SJSA1 (cell line): ENCODE data around the gene MEDAG. TPM values are rescaled to one million over a fixed set of nuclear protein-coding genes. Genes with fewer than 3 reads are reported as not detected.

Experiments
- DNase-seq, 2 experiments: peaks; one replicate each; pipeline ENCODE4 v3.0.0-alpha.2; 2015 to 2020; ENCODE audit warnings: low spot score in 2 of 2, low read depth in 1 of 2
- H3K27ac ChIP-seq: fragments of 250-450 bp; sonication (Bioruptor Pico); 2 replicates; pipeline ENCODE4 v1.5.1; 2020; ENCODE audit warnings: mild to moderate bottlenecking, moderate library complexity
- H3K27me3 ChIP-seq: fragments of 250-450 bp; sonication (Bioruptor Pico); replicated peaks from 2 replicates; pipeline ENCODE4 v1.5.1; 2020; ENCODE audit warnings: mild to moderate bottlenecking, moderate library complexity
- H3K36me3 ChIP-seq: fragments of 250-450 bp; sonication (Bioruptor Pico); 2 replicates; pipeline ENCODE4 v1.5.1; 2020; ENCODE audit warnings: mild to moderate bottlenecking
- H3K4me1 ChIP-seq: fragments of 250-450 bp; sonication (Bioruptor Pico); replicated peaks from 2 replicates; pipeline ENCODE4 v1.6.1; 2021; ENCODE audit warnings: mild to moderate bottlenecking
- H3K4me3 ChIP-seq: fragments of 250-450 bp; sonication (Bioruptor Pico); 2 replicates; pipeline ENCODE4 v1.5.1; 2020; ENCODE audit warnings: mild to moderate bottlenecking
- H3K9me3 ChIP-seq: fragments of 250-450 bp; sonication (Bioruptor Pico); replicated peaks from 2 replicates; pipeline ENCODE4 v1.5.1; 2020; ENCODE audit warnings: mild to moderate bottlenecking
- total RNA-seq: library from RNA; depleted of rRNA; stranded (reverse); fragments of >200 nt; shearing (Covaris generic); gene quantifications from 2 replicates; pipeline ENCODE4 v1.2.3, GENCODE V29; 2014

The MEDAG gene
- total RNA-seq, 1 experiment from 2014 or later, result not detected

DNA sequence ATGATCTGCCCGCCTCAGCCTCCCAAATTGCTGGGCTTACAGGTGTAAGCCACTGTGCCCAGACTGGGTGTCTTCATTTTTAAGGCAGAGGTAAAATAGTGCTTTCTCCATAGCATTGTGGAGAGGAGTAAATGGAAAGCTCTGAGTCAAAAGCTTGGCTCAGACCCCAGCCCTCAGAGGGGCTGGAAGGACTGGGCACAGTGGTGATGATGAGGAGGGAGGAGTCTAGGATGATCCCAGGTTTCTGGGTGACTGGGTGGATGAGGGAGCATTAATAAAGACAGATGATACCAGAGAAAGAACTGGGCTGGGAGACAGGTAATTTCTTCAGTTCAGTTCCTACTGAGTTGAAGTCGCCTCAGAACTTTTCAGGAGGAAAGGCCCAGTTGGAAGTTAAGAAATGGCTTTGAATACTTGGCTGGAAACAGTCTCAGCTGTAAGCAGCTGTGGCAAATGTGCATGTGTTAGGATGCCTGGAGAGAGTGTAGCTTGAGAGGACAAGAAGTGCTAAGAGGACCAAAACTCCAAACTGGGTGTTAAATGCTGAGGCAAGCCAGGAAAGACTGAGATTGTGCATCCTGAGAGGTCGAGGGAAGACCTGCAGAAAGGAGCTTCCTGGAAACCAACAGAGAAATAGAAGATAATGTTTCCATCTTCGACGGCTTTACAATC, 37.1 kb upstream of the MEDAG start:
- Histone ChIP-seq H3K27ac (peak overlapping the region; percentile 99), H3K4me1 (peaks cover 71% of the 10 kb centered on the region), H3K4me3 (no peak overlapping the region), H3K27me3 (no peaks in the 10 kb centered on the region), H3K36me3 (no peaks in the 10 kb centered on the region), H3K9me3 (no peaks in the 10 kb centered on the region)
- no peak for DNase-seq

DNA sequence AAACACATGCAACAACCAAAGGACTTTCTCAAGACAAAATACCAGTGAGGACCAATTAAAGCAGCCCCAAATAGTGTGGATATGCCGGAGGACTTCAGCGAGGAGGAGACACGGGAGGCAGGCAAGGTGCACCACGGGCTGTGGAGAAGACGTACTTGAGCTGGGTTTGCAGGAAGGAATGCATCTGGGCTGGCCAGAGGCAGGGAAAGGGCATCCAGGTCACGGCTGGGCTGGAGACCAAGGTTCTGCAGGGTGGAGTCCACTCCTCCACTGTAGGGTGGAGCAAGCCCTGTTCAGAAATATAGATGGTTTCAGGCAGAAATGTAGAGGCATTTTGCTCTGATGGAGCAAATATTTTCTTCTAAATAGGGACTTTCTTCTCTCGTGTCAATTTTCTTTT, 36.6 kb upstream of the MEDAG start:
- no peaks in the 10 kb centered on the region for H3K27me3 ChIP-seq
- no peaks in the 10 kb centered on the region for H3K36me3 ChIP-seq
- peaks cover 65% of the 10 kb centered on the region for H3K4me1 ChIP-seq
- peak overlapping the region; percentile 99 for H3K27ac ChIP-seq
- no peaks in the 10 kb centered on the region for H3K9me3 ChIP-seq
- H3K4me3 ChIP-seq, result no peak overlapping the region
- no peak for DNase-seq

DNA sequence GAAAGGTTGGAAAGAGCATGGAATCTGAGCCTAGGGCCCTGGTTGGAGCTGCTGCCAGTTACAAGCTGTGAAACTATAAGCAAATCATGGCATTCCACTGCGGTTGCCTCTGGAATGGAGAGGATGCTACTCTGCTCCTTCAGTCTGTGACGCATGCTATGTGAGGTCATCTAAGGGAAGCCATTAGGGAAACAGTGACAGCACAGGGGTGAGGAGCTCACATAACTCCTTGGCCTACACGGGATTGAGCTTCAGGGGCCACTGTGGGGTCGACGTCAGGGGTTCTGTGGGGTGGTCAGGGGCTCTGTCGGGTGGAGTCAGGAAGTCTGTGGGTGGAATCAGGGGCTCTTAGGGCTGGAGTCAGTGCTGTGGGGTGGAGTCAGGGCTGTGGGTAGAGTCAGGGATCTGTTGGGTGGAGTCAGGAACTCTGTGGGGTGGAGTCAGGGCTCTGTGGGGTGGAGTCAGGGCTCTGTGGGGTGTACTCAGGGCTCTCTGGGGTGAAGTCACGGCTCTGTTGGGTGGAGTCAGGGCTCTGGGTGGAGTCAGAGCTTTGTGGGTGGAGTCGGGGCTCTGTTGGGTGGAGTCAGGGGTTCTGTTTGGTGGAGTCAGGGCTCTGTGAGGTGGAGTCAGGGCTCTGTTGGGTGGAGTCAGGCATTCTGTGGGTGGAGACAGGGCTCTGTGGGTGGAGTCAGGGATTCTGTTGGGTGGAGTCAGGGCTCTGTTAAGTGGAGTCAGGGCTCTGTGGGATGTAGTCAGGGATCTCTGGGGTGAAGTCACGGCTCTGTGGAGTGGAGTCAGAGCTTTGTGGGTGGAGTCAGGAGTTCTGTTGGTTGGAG, 35.8 kb upstream of the MEDAG start:
- peak; percentile 94 to 97 for DNase-seq
- peaks cover 57% of the 10 kb centered on the region for H3K4me1 ChIP-seq
- peak overlapping the region; percentile 99 for H3K27ac ChIP-seq
- no peaks in the 10 kb centered on the region for H3K27me3 ChIP-seq
- no peaks in the 10 kb centered on the region for H3K36me3 ChIP-seq
- H3K9me3 ChIP-seq, result no peaks in the 10 kb centered on the region
- H3K4me3 ChIP-seq, result peak overlapping the region; percentile 9; the same call in 1 of the 2 replicates

DNA sequence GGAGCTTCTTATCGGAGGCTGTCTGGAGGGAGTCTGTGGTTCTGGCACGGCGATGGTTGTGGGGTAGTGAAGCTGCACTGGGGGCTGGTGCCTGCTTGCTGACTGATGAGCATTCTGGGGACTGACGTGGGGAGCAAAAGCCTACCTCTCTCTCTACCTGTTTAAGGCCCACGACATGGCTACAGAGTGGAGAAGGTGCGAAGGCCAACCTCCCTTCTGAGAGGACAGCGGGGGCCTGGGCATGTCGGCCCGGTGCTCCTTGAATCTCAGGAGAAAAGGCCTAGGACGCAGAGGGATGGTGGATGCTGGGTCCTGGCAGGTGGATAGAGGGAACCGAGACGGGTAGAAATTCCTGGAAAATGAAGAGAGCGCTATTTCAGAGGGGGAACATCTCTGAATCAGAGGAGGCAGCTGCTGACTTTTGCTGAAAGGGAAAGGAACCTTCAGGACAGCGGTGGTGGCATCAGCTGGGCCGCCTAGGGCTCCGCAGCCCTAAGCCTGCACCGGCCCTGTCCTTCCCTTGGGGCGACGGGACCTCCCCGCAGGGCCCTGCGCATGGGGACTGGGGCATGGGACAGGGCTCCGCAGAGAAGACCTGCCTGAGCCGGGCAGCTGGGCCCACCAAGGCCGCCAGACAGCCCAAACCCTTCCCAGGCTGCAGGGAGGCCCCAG, 35.0 kb upstream of the MEDAG start:
- Histone ChIP-seq H3K9me3 (no peaks in the 10 kb centered on the region), H3K27me3 (no peaks in the 10 kb centered on the region), H3K36me3 (no peaks in the 10 kb centered on the region), H3K4me1 (peaks cover 50% of the 10 kb centered on the region), H3K27ac (peak overlapping the region; percentile 99), H3K4me3 (no peak overlapping the region)
- DNase-seq, result no peak

DNA sequence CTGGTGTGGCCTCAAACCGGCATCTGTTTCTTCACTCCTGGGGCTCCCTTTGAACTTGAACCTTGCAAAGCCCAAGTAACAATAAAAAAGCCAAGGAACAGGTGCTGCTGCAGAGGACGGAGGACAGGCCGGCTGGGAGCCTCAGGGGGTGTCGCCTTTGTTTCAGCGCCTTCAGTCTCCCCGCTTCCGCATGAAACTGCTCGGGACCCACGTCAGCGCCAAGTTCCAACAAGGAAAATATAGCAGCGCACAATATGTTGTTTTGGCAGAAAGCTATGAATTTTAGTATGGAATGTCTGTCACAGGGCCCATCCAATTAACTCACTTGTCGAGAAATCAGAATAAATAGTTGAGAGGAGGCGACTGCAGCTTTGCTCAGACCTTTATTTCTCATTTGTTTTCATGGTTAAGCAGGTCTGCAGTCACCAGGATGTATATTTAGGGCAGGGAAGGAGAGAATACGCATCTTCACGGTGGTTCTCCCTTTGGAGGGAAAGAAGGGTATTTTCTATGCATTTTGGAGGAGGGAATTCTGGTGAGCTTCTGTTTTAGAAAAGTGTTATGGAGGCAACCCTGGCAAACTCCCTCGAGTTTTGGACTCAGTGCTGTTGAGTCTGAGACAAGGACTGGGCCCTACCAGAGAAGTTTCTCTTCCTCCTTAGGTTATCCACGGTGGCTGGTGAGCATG, 34.3 kb upstream of the MEDAG start:
- H3K4me3 ChIP-seq, result no peak overlapping the region
- H3K9me3 ChIP-seq, result no peaks in the 10 kb centered on the region
- H3K36me3 ChIP-seq, result no peaks in the 10 kb centered on the region
- H3K27me3 ChIP-seq, result no peaks in the 10 kb centered on the region
- peaks cover 46% of the 10 kb centered on the region for H3K4me1 ChIP-seq
- H3K27ac ChIP-seq, result no peak overlapping the region
- no peak for DNase-seq

DNA sequence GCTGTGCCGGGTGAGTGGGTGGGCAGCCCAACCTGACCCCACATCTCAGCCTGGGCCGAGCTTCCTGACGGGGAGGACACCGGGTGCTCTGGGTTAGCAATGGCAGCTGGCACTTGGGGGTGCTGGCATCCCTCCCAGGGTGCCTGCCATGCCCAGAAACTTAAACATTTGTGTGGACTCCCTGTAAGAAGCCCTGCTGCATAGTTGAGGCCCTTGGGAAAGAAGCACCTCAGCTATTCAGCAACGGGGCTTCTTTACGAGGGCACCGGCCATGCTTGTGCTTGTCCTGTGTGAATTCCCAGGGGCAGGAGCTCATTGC, 33.8 kb upstream of the MEDAG start:
- Histone ChIP-seq H3K27ac (0 out of 2 replicates have a peak overlapping the region, but pooled peaks have one; percentile 66), H3K4me1 (peaks cover 48% of the 10 kb centered on the region), H3K27me3 (no peaks in the 10 kb centered on the region), H3K36me3 (no peaks in the 10 kb centered on the region), H3K4me3 (no peak overlapping the region), H3K9me3 (no peaks in the 10 kb centered on the region)
- DNase-seq, result no peak

DNA sequence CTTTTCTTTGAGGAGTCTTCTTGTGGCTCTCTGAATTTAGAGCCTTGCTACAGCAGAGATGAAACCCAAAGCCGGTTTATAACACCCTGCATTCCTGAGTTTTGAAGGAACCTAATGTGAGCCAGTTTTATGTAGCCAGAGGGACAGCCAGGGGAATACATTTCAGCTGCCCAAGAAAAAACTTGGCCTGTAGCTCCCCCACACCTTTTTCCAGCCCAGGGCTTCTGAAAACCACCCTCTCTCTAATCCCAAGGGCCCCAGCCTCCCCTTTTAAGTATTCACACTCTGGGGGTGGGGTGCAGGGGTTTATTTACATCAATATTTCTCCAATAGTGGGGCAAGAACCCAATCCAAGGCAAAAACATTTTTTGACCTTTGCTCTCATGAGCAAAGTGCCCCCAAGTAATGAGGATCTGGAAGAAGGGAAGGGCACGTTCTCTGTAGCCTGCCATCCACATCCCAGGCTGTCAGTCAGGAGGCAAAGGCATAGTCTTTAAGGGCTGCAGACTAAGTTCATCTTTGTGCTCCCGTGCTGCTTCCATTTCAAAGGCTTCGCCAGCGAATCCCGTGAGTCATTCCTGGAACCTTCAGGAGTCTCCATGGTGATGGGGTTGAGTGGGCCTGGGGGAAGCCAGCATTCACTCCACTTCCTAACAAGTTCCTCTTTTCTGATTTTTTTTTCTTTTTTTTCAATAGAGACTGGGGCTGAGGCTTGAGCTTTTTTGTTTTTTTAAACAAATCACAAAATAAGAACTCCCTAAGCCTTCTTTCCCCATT, 33.2 kb upstream of the MEDAG start:
- DNase-seq, result peak; percentile 58 to 73
- Histone ChIP-seq H3K9me3 (no peaks in the 10 kb centered on the region), H3K27ac (peak overlapping the region; percentile 66), H3K36me3 (no peaks in the 10 kb centered on the region), H3K27me3 (no peaks in the 10 kb centered on the region), H3K4me3 (no peak overlapping the region), H3K4me1 (peaks cover 53% of the 10 kb centered on the region)

DNA sequence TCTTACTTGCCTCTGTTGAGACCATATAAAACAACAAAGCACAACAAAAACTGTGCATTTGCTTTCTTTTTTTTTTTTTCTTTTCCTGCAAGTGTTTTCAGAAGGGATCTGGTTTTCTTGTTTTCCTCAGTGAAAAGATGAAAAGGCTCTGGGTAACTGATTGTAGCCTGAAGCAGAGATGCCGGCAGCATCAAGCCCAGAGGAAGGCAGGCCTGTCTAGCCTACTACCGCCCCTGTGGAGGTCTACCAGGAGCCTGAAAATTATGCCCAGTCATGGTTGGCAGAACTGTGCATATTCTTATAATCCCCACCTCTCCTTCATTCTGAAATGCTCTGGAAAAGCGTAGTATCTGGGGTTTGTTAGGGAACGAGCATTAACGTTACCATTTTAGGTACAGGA, 32.6 kb upstream of the MEDAG start:
- Histone ChIP-seq H3K4me1 (peaks cover 50% of the 10 kb centered on the region), H3K27me3 (no peaks in the 10 kb centered on the region), H3K36me3 (no peaks in the 10 kb centered on the region), H3K4me3 (no peak overlapping the region), H3K9me3 (no peaks in the 10 kb centered on the region), H3K27ac (peak overlapping the region; percentile 66)
- no peak for DNase-seq

DNA sequence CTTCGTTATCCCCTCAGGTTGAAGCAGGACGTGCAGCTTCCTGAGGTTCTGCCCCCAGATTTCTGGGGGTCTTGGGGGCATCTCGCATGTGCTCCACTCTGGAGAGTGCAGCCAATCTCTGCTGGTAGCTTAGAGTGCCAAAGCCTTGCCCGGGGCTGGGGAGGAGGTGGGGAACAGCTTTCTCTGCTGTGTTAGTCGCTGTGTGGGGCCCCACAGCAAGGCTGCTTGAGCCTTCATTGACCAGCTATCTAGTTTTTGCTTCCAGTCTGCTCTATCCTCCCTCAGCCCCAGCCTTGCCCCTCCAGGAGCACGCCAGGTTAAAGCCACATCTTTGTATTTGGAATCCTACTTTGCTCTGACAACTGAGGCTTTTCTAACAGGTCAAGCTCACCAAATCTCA, 32.0 kb upstream of the MEDAG start:
- H3K4me1 ChIP-seq, result peaks cover 44% of the 10 kb centered on the region
- DNase-seq, result no peak
- no peak overlapping the region for H3K4me3 ChIP-seq
- no peak overlapping the region for H3K27ac ChIP-seq
- no peaks in the 10 kb centered on the region for H3K36me3 ChIP-seq
- no peaks in the 10 kb centered on the region for H3K9me3 ChIP-seq
- H3K27me3 ChIP-seq, result no peaks in the 10 kb centered on the region

DNA sequence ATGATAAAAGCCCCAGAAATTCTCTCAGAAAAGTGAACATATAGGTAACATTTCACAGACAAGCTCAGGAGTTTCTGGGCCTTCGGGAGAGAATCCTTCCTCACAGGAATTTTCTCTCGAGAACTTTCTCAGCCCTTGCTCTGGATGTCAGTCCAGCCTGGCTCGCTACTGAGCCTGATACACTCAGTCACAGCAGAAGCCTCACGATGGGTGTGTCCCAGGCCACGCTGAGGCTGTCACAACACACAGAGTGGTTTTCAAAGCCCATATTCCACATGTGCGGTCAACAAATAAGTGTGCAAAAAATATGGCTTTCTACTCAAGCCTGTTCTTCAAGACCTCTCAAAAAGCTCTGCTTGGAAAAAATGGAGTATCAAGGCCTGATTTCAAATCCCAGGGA, 31.5 kb upstream of the MEDAG start:
- Histone ChIP-seq H3K4me3 (no peak overlapping the region), H3K27ac (no peak overlapping the region), H3K36me3 (no peaks in the 10 kb centered on the region), H3K9me3 (no peaks in the 10 kb centered on the region), H3K4me1 (peaks cover 39% of the 10 kb centered on the region), H3K27me3 (no peaks in the 10 kb centered on the region)
- no peak for DNase-seq

DNA sequence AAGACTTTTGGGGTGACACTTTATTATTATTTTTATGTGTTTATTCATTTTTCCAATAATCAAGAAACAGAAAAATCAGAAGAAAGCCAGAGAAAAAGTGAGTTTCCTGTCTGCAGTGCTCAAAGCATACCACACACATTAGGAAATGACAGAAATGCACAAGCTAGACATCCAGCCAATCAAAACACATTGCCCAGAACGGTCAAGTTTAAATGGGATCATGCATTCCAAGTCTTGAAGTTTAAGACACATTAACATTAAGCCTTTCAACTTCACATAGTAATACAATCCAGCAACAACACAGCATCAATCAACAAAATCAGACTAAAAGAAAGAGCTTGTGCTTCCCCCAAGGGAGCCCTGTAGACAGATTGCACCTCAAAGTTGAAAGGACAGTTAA, 28.7 kb upstream of the MEDAG start:
- H3K4me1 ChIP-seq, result peaks cover 35% of the 10 kb centered on the region
- no peak overlapping the region for H3K4me3 ChIP-seq
- DNase-seq, result peak in 1 of 2 experiments; percentile 29
- no peaks in the 10 kb centered on the region for H3K9me3 ChIP-seq
- H3K36me3 ChIP-seq, result no peaks in the 10 kb centered on the region
- no peaks in the 10 kb centered on the region for H3K27me3 ChIP-seq
- H3K27ac ChIP-seq, result no peak overlapping the region

DNA sequence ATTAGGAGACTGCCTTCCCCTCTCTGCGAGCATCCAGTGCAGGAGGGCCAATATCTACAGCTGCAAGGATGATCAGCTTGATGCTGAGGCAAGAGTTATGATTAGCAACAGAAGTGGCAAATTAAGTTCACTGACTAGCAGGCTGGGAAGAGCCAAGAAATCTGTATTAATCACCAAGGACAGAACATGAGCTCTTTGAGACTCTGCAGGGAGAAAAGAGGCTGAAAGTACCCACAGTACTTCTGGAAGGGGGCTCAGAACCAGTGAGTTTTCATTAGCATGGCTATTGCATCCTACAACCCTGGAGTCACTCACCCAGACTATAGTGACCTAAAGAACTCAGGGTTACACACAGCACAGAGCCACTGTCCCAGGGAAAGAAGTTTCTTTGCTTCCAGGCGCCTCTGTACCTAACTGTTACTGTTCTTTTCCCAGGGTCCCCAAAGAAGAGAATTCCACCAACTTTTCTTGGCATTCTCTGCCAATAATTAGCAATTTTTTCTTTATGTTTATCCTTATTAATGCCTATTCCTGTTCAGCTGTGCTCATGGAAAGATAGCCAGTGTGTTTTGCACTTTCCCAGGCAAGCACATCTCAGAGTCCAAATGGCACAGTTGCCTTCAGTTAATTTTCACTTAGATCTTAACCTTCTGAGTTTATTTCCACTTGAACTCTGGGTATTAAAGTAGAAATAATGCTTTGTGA, 25.8 kb upstream of the MEDAG start:
- H3K27me3 ChIP-seq, result no peaks in the 10 kb centered on the region
- no peak overlapping the region for H3K27ac ChIP-seq
- H3K4me3 ChIP-seq, result no peak overlapping the region
- peaks cover 21% of the 10 kb centered on the region for H3K4me1 ChIP-seq
- H3K9me3 ChIP-seq, result no peaks in the 10 kb centered on the region
- no peak for DNase-seq
- H3K36me3 ChIP-seq, result no peaks in the 10 kb centered on the region

DNA sequence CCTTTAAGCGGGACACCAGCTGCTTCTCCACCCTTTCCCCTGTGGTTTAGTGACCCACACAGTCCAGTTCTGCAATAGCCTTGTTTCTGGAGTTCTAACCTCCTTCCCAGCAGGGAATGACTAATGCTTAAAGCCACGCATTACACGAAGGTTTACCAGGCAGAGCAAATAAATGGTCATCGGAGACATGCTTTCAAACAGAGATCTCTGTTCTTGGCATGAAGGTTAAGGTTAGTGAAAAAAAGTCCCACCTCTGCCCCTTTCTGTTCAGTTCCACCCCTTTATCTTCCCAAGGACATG, 25.3 kb upstream of the MEDAG start:
- peaks cover 21% of the 10 kb centered on the region for H3K4me1 ChIP-seq
- H3K36me3 ChIP-seq, result no peaks in the 10 kb centered on the region
- peak; percentile 50 to 53 for DNase-seq
- peak overlapping the region; percentile 44 for H3K27ac ChIP-seq
- no peaks in the 10 kb centered on the region for H3K27me3 ChIP-seq
- H3K9me3 ChIP-seq, result no peaks in the 10 kb centered on the region
- H3K4me3 ChIP-seq, result no peak overlapping the region
